ENCODE results near the gene MINAR2.

Gene MINAR2

GRCh38 chr5:129745997-129746396 lies 1.9 kb upstream of the MINAR2 start:
- Histone ChIP-seq H3K4me3 (ENCODE audit: low read depth in 1 of 5, low read length in 5 of 5) (no peak overlapping the region), H3K27me3 (ENCODE audit: control insufficient read depth in 5 of 5, insufficient read depth in 4 of 5, low read length in 5 of 5) (no peaks in the 10 kb centered on the region), H3K36me3 (ENCODE audit: control insufficient read depth in 5 of 5, insufficient read depth in 5 of 5, low read length in 5 of 5) (no peaks in the 10 kb centered on the region), H3K4me1 (ENCODE audit: control insufficient read depth in 5 of 5, insufficient read depth in 5 of 5, low read length in 5 of 5) (no peaks in the 10 kb centered on the region), H3K9me3 (ENCODE audit: control insufficient read depth in 5 of 5, low read length in 5 of 5) (no peaks in the 10 kb centered on the region), H3K27ac (ENCODE audit: low read depth, low read length) (no peak overlapping the region), H3K9ac (ENCODE audit: low read length in 5 of 5) (no peak overlapping the region)

DNA sequence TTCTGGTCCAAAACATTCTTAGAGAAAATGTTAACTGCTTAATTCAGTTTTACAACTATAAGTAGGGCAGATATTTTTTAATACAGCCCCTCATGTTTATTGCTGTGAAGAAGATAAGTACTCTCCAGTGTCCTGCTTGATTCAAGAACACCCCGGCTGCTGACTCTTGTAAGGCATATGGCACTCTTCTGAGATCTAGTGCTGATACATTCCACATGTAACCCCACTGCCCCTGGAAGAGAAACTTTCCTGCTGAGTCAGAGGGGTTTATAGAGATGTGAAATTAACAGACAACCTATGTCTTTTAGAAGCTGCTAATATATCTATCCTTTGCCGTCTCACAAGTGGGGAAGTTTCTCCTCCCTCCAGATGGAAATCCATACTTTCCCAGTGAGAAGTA lies 1.0 kb upstream of the MINAR2 start:
- H3K9ac ChIP-seq (ENCODE audit: low read length in 5 of 5) = no peak overlapping the region
- no peaks in the 10 kb centered on the region for H3K4me1 ChIP-seq (ENCODE audit: control insufficient read depth in 5 of 5, insufficient read depth in 5 of 5, low read length in 5 of 5)
- no peaks in the 10 kb centered on the region for H3K36me3 ChIP-seq (ENCODE audit: control insufficient read depth in 5 of 5, insufficient read depth in 5 of 5, low read length in 5 of 5)
- H3K27ac ChIP-seq (ENCODE audit: low read depth, low read length) = no peak overlapping the region
- no peak overlapping the region for H3K4me3 ChIP-seq (ENCODE audit: low read depth in 1 of 5, low read length in 5 of 5)
- no peaks in the 10 kb centered on the region for H3K27me3 ChIP-seq (ENCODE audit: control insufficient read depth in 5 of 5, insufficient read depth in 4 of 5, low read length in 5 of 5)
- H3K9me3 ChIP-seq (ENCODE audit: control insufficient read depth in 5 of 5, low read length in 5 of 5) = no peaks in the 10 kb centered on the region

DNA sequence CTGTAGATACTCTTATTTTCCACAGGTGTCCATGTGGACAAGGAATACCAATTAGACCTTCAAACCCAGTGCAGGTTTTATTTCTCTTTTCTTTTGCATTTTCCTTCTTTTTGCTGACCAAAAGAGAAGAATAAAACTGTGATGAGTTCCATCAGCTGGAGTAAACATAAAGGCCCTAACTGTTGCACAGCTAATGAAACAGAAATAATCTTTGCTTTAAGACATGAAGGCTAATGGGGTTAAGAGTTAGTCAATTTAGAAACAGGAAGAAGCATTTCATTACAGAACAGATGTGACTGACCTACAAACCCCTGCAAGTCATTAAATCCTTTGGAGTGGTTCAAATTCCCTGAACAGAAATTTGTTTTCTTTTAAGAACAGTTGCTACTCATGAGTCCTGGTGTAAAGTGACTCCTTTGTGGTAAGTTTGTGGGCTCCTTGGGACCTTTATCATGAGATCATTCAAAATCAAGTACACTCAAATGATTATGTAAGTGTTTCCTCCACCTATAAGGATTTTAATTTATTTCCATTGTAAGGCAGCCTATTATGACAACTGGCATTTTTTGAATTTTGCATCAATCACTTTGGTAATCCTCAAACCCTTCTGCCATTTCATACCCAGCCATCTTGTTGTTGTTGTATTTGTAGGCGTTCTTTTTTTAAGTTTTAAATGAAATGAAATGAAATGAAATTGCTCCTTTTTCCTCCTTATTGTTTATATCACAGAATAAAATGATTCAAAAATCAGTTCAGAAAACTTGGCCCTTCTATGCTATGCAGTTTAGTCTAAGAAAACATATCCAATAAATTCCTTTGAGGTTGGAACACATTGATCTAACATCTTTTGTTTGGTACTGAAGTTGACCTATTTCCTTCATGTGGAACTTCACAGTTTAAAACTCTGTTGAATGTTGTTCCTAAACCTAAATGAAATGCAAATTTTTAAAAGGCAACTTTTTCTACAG lies 1.3 kb downstream of the MINAR2 start:
- Histone ChIP-seq H3K27ac (ENCODE audit: low read depth, low read length) (no peak overlapping the region), H3K9me3 (ENCODE audit: control insufficient read depth in 5 of 5, low read length in 5 of 5) (no peaks in the 10 kb centered on the region), H3K27me3 (ENCODE audit: control insufficient read depth in 5 of 5, insufficient read depth in 4 of 5, low read length in 5 of 5) (no peaks in the 10 kb centered on the region), H3K4me3 (ENCODE audit: low read depth in 1 of 5, low read length in 5 of 5) (no peak overlapping the region), H3K4me1 (ENCODE audit: control insufficient read depth in 5 of 5, insufficient read depth in 5 of 5, low read length in 5 of 5) (no peaks in the 10 kb centered on the region), H3K9ac (ENCODE audit: low read length in 5 of 5) (no peak overlapping the region), H3K36me3 (ENCODE audit: control insufficient read depth in 5 of 5, insufficient read depth in 5 of 5, low read length in 5 of 5) (no peaks in the 10 kb centered on the region)

DNA sequence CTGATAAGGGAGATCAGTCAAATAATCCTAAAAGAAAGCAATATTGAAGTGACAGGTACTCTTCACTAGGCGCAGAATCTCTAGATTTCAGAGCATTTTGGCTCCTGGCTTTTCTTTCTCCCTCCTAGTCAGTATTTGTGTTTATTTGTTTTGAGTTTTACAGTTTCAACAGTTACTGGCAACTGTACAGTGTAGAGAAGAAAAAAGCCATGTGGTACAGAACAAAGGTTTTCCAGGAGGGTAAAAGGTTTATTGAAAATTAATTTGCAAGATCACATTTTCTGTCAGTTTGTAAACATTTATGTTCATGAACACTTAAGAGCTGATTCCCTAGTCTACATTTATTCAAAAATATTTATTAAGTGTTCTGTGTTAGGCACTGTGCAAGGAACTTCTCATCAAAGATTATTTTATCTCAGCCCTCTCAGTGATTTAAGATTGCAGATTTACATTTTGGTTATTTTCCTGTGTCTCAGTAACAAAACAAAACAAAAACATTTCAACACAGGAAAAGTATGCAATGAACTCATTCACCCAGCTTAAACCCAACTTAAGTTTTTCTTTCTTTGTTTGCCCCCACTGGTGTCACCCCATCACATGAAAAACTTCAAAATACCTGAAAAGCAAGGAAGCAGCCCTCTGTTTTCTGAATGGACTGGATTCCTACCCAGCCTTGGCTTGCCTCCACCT lies 12.9 kb downstream of the MINAR2 start:
- H3K9me3 ChIP-seq (ENCODE audit: control insufficient read depth in 5 of 5, low read length in 5 of 5) = no peaks in the 10 kb centered on the region
- peak overlapping the region in 1 of 5 donors; percentile 35 for H3K9ac ChIP-seq (ENCODE audit: low read length in 5 of 5)
- H3K36me3 ChIP-seq (ENCODE audit: control insufficient read depth in 5 of 5, insufficient read depth in 5 of 5, low read length in 5 of 5) = no peaks in the 10 kb centered on the region
- no peak overlapping the region for H3K4me3 ChIP-seq (ENCODE audit: low read depth in 1 of 5, low read length in 5 of 5)
- no peak overlapping the region for H3K27ac ChIP-seq (ENCODE audit: low read depth, low read length)
- H3K4me1 ChIP-seq (ENCODE audit: control insufficient read depth in 5 of 5, insufficient read depth in 5 of 5, low read length in 5 of 5) = no peaks in the 10 kb centered on the region
- H3K27me3 ChIP-seq (ENCODE audit: control insufficient read depth in 5 of 5, insufficient read depth in 4 of 5, low read length in 5 of 5) = no peaks in the 10 kb centered on the region

DNA sequence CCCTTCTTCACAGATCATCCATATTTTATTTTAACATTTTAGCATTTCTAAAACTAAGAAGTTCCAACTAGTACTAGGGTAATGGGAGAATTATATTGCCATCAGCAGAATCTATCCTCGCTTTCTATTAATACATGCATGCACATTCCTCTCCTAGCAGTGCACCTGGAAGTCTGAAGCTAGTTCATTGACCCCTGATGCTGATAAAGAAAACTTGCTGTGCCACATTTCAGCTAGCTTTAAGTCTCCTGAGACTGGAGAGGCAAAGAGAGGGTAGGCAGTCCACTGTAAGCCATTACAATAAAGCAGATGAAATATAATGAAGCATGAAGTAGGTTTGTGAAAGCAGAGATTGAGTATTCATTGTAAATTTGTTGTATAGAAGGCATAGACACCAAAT lies 15.8 kb downstream of the MINAR2 start:
- H3K27ac ChIP-seq (ENCODE audit: low read depth, low read length) = no peak overlapping the region
- H3K4me1 ChIP-seq (ENCODE audit: control insufficient read depth in 5 of 5, insufficient read depth in 5 of 5, low read length in 5 of 5) = no peaks in the 10 kb centered on the region
- no peaks in the 10 kb centered on the region for H3K27me3 ChIP-seq (ENCODE audit: control insufficient read depth in 5 of 5, insufficient read depth in 4 of 5, low read length in 5 of 5)

DNA sequence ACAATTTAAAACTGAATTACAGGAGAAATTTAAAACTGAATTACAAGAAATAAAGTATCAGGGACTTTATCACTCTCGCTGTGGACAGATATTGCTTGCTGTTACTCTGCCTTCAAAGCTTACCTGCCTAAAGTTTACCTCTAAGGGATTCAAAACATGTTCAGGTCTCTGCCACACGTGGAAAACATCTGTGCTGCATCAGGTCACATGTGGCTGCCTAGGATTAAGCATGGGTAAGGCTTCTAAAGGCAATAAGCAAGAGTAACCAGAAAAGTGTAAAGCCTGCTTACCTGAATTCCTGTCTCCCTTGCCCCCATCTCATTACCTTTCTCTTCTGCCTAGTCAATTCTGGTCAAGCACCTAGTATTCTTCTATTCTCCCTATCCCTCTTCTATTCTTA lies 18.9 kb downstream of the MINAR2 start:
- no peaks in the 10 kb centered on the region for H3K9me3 ChIP-seq (ENCODE audit: control insufficient read depth in 5 of 5, low read length in 5 of 5)
- H3K36me3 ChIP-seq (ENCODE audit: control insufficient read depth in 5 of 5, insufficient read depth in 5 of 5, low read length in 5 of 5) = no peaks in the 10 kb centered on the region
- H3K4me1 ChIP-seq (ENCODE audit: control insufficient read depth in 5 of 5, insufficient read depth in 5 of 5, low read length in 5 of 5) = peaks cover 0 to 4% (median 3%) of the 10 kb centered on the region in 5 donors
- no peak overlapping the region for H3K9ac ChIP-seq (ENCODE audit: low read length in 5 of 5)
- H3K27ac ChIP-seq (ENCODE audit: low read depth, low read length) = no peak overlapping the region
- no peaks in the 10 kb centered on the region for H3K27me3 ChIP-seq (ENCODE audit: control insufficient read depth in 5 of 5, insufficient read depth in 4 of 5, low read length in 5 of 5)
- H3K4me3 ChIP-seq (ENCODE audit: low read depth in 1 of 5, low read length in 5 of 5) = no peak overlapping the region

More for the DNA sequence above, 15.8 kb downstream of the MINAR2 start:
- Histone ChIP-seq H3K9ac (ENCODE audit: low read length in 5 of 5) (no peak overlapping the region), H3K9me3 (ENCODE audit: control insufficient read depth in 5 of 5, low read length in 5 of 5) (no peaks in the 10 kb centered on the region), H3K4me3 (ENCODE audit: low read depth in 1 of 5, low read length in 5 of 5) (no peak overlapping the region), H3K36me3 (ENCODE audit: control insufficient read depth in 5 of 5, insufficient read depth in 5 of 5, low read length in 5 of 5) (no peaks in the 10 kb centered on the region)

GRCh38 chr5:129767927-129768380 lies 20.1 kb downstream of the MINAR2 start:
- no peaks in the 10 kb centered on the region for H3K36me3 ChIP-seq (ENCODE audit: control insufficient read depth in 5 of 5, insufficient read depth in 5 of 5, low read length in 5 of 5)
- no peak overlapping the region for H3K4me3 ChIP-seq (ENCODE audit: low read depth in 1 of 5, low read length in 5 of 5)
- H3K9me3 ChIP-seq (ENCODE audit: control insufficient read depth in 5 of 5, low read length in 5 of 5) = no peaks in the 10 kb centered on the region
- H3K27me3 ChIP-seq (ENCODE audit: control insufficient read depth in 5 of 5, insufficient read depth in 4 of 5, low read length in 5 of 5) = no peaks in the 10 kb centered on the region
- no peak overlapping the region for H3K27ac ChIP-seq (ENCODE audit: low read depth, low read length)
- no peak overlapping the region for H3K9ac ChIP-seq (ENCODE audit: low read length in 5 of 5)
- peaks cover 0 to 4% (median 3%) of the 10 kb centered on the region in 5 donors for H3K4me1 ChIP-seq (ENCODE audit: control insufficient read depth in 5 of 5, insufficient read depth in 5 of 5, low read length in 5 of 5)

DNA sequence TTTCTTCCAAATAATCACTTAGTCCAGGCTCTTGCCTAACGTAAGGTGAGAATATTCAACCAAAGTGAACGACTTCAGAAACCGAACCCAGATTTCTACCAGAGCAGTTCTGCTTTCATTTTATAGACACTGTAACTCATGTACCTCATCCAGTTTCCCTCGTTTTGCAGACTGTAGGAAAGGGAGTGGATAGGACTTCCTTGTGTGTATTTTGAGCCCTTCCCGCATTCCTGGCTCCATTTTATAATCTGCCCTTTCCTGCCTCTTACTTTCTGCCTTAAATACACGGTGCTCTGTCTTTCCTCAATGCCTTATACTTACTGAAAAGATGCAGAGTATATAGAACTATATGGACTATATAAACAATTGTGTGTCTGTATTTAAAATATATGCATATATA lies 20.8 kb downstream of the MINAR2 start:
- Histone ChIP-seq H3K36me3 (ENCODE audit: control insufficient read depth in 5 of 5, insufficient read depth in 5 of 5, low read length in 5 of 5) (no peaks in the 10 kb centered on the region), H3K4me1 (ENCODE audit: control insufficient read depth in 5 of 5, insufficient read depth in 5 of 5, low read length in 5 of 5) (peaks cover 0 to 4% (median 3%) of the 10 kb centered on the region in 5 donors), H3K27me3 (ENCODE audit: control insufficient read depth in 5 of 5, insufficient read depth in 4 of 5, low read length in 5 of 5) (no peaks in the 10 kb centered on the region), H3K9me3 (ENCODE audit: control insufficient read depth in 5 of 5, low read length in 5 of 5) (no peaks in the 10 kb centered on the region), H3K27ac (ENCODE audit: low read depth, low read length) (no peak overlapping the region), H3K9ac (ENCODE audit: low read length in 5 of 5) (no peak overlapping the region), H3K4me3 (ENCODE audit: low read depth in 1 of 5, low read length in 5 of 5) (no peak overlapping the region)

- Histone ChIP-seq H3K4me1 (ENCODE audit: control insufficient read depth in 5 of 5, insufficient read depth in 5 of 5, low read length in 5 of 5) (peaks cover 0 to 4% (median 3%) of the 10 kb centered on the region in 5 donors), H3K27me3 (ENCODE audit: control insufficient read depth in 5 of 5, insufficient read depth in 4 of 5, low read length in 5 of 5) (no peaks in the 10 kb centered on the region), H3K36me3 (ENCODE audit: control insufficient read depth in 5 of 5, insufficient read depth in 5 of 5, low read length in 5 of 5) (no peaks in the 10 kb centered on the region), H3K9ac (ENCODE audit: low read length in 5 of 5) (no peak overlapping the region), H3K9me3 (ENCODE audit: control insufficient read depth in 5 of 5, low read length in 5 of 5) (no peaks in the 10 kb centered on the region), H3K4me3 (ENCODE audit: low read depth in 1 of 5, low read length in 5 of 5) (no peak overlapping the region), H3K27ac (ENCODE audit: low read depth, low read length) (no peak overlapping the region)
Measured at GRCh38 chr5:129770024-129770820, 22.3 kb downstream of the MINAR2 start.

All from subcutaneous abdominal adipose tissue (tissue), 5 donors.